ENCODE measurements around the gene ISG20. TPM values are rescaled to one million over a fixed set of nuclear protein-coding genes. Genes with fewer than 3 reads are reported as not detected.

Gene ISG20
- total and polyA plus RNA-seq, 4 donors = 6.8 to 36.5 (median 14.3) TPM

- H3K36me3 ChIP-seq (ENCODE audit: control insufficient read depth in 4 of 4, insufficient read depth in 3 of 4, low read depth in 1 of 4, low read length in 3 of 4) = peaks cover 0 to 6% (median 4%) of the 10 kb centered on the region in 4 donors
- peaks cover 7 to 30% (median 13%) of the 10 kb centered on the region in 4 donors for H3K4me1 ChIP-seq (ENCODE audit: control insufficient read depth in 4 of 4, insufficient read depth in 4 of 4, low read length in 3 of 4)
- peak overlapping the region; percentile 89 to 93 for H3K27ac ChIP-seq (ENCODE audit: low read depth in 1 of 2, low read length in 2 of 2)
- H3K27me3 ChIP-seq (ENCODE audit: control insufficient read depth in 4 of 4, insufficient read depth in 4 of 4, low read length in 3 of 4) = no peaks in the 10 kb centered on the region
- no peak for DNase-seq (ENCODE audit: low spot score)
- no peaks in the 10 kb centered on the region for H3K9me3 ChIP-seq (ENCODE audit: control insufficient read depth in 4 of 4, low read length in 3 of 4)
- 12% methylated on average over 17 of the region's 17 CpGs for WGBS
- TF ChIP-seq RXRA (IDR thresholded peaks at IDR 0.05) = no peak
- TF ChIP-seq REST (IDR thresholded peaks at IDR 0.05) = peak; percentile 20
- peak overlapping the region; percentile 84 to 89 for H3K9ac ChIP-seq (ENCODE audit: low read depth in 1 of 2, low read length in 2 of 2)
- peak overlapping the region; percentile 64 to 81 (median 73) for H3K4me3 ChIP-seq (ENCODE audit: low read depth in 1 of 3, low read length in 3 of 3)
Observed at GRCh38 chr15:88621789-88622604, 16.8 kb upstream of the ISG20 start.

GRCh38 chr15:88622605-88622975 lies 16.2 kb upstream of the ISG20 start:
- Histone ChIP-seq H3K36me3 (ENCODE audit: control insufficient read depth in 4 of 4, insufficient read depth in 3 of 4, low read depth in 1 of 4, low read length in 3 of 4) (peaks cover 0 to 8% (median 7%) of the 10 kb centered on the region in 4 donors), H3K9me3 (ENCODE audit: control insufficient read depth in 4 of 4, low read length in 3 of 4) (no peaks in the 10 kb centered on the region), H3K27ac (ENCODE audit: low read depth in 1 of 2, low read length in 2 of 2) (peak overlapping the region; percentile 89 to 93), H3K4me1 (ENCODE audit: control insufficient read depth in 4 of 4, insufficient read depth in 4 of 4, low read length in 3 of 4) (peaks cover 7 to 30% (median 13%) of the 10 kb centered on the region in 4 donors), H3K4me3 (ENCODE audit: low read depth in 1 of 3, low read length in 3 of 3) (peak overlapping the region; percentile 14 to 81 (median 64)), H3K9ac (ENCODE audit: low read depth in 1 of 2, low read length in 2 of 2) (peak overlapping the region; percentile 84 to 89), H3K27me3 (ENCODE audit: control insufficient read depth in 4 of 4, insufficient read depth in 4 of 4, low read length in 3 of 4) (no peaks in the 10 kb centered on the region)
- TF ChIP-seq YY1 (IDR thresholded peaks at IDR 0.05) (no peak), REST (IDR thresholded peaks at IDR 0.05) (no peak), MAX (IDR thresholded peaks at IDR 0.05) (no peak), EGR1 (IDR thresholded peaks at IDR 0.05; ENCODE audit: low read depth in 2 of 2) (no peak), HNF4G (IDR thresholded peaks at IDR 0.05) (no peak), ATF3 (IDR thresholded peaks at IDR 0.05) (no peak), RAD21 (IDR thresholded peaks at IDR 0.05) (no peak), HNF4A (conservative IDR thresholded peaks at IDR 0.05) (no peak), FOXA2 (IDR thresholded peaks at IDR 0.05) (no peak), GABPA (IDR thresholded peaks at IDR 0.05 in 1 of 2, conservative IDR thresholded peaks at IDR 0.05 in 1 of 2) (no peak), RXRA (IDR thresholded peaks at IDR 0.05) (no peak), JUND (IDR thresholded peaks at IDR 0.05) (no peak), TAF1 (conservative IDR thresholded peaks at IDR 0.05) (no peak), SP1 (IDR thresholded peaks at IDR 0.05) (no peak), ZBTB33 (IDR thresholded peaks at IDR 0.05) (no peak), FOXA1 (IDR thresholded peaks at IDR 0.05) (no peak), CTCF (IDR thresholded peaks at IDR 0.05; ENCODE audit: low read depth, low read length, missing input control) (no peak), NR2F2 (IDR thresholded peaks at IDR 0.05) (no peak)
- DNase-seq (ENCODE audit: low spot score) = no peak
- 60% methylated on average over 5 of the region's 5 CpGs for WGBS
